Neutrophil (primary cell): ENCODE measurements around the gene RSAD1.

Source experiments
- H3K27ac ChIP-seq: fragments of 200-600 bp; sonication (generic); 2 replicates; pipeline ENCODE4 v1.5.1; 2016; ENCODE audit warnings: mild to moderate bottlenecking, moderate library complexity
- H3K27me3 ChIP-seq: fragments of 200-600 bp; sonication (generic); 2 replicates; pipeline ENCODE4 v1.6.0; 2016; ENCODE audit warnings: mild to moderate bottlenecking
- H3K36me3 ChIP-seq: fragments of 200-600 bp; sonication (generic); 2 replicates; pipeline ENCODE4 v1.5.1; 2017
- H3K4me1 ChIP-seq, 2 experiments: fragments of 200-600 bp in 1 of 2; sonication (generic) in 1 of 2; 1 replicate in 1 of 2; 2 replicates in 1 of 2; pipeline versions ENCODE4 v1.5.1 to v1.6.1; 2013 to 2016; ENCODE audit warnings: low read depth in 1 of 2, low read length in 1 of 2, mild to moderate bottlenecking in 1 of 2, moderate library complexity in 1 of 2; ENCODE audit not compliant: control insufficient read depth in 1 of 2, insufficient read depth in 1 of 2
- H3K4me3 ChIP-seq, 2 experiments: fragments of 200-600 bp in 1 of 2; sonication (generic) in 1 of 2; 1 replicate in 1 of 2; 2 replicates in 1 of 2; pipeline ENCODE4 v1.5.1; 2013 to 2016; ENCODE audit warnings: low read depth in 1 of 2, low read length in 1 of 2, mild to moderate bottlenecking in 1 of 2, moderate library complexity in 1 of 2
- H3K9me3 ChIP-seq: fragments of 200-600 bp; sonication (generic); 2 replicates; pipeline ENCODE4 v1.5.1; 2016
- CTCF ChIP-seq: fragments of 200-600 bp; sonication (generic); IDR thresholded peaks from 2 replicates; pipeline ENCODE4 v1.5.1; 2016; ENCODE audit warnings: antibody characterized with exemption

Gene RSAD1

GRCh38 chr17:50445730-50446325, 32.8 kb upstream of the RSAD1 start:
- Histone ChIP-seq H3K4me3 (no peak overlapping the region), H3K36me3 (no peaks in the 10 kb centered on the region), H3K27ac (no peak overlapping the region), H3K9me3 (no peaks in the 10 kb centered on the region), H3K27me3 (no peaks in the 10 kb centered on the region), H3K4me1 (no peaks in the 10 kb centered on the region)
- TF ChIP-seq CTCF = no peak

GRCh38 chr17:50447870-50448595, 30.6 kb upstream of the RSAD1 start:
- no peak for TF ChIP-seq CTCF
- H3K27me3 ChIP-seq = no peaks in the 10 kb centered on the region
- no peaks in the 10 kb centered on the region for H3K36me3 ChIP-seq
- peaks cover 8 to 9% of the 10 kb centered on the region in 2 experiments for H3K4me1 ChIP-seq
- no peak overlapping the region for H3K27ac ChIP-seq
- H3K9me3 ChIP-seq = no peaks in the 10 kb centered on the region
- H3K4me3 ChIP-seq = no peak overlapping the region

- H3K9me3 ChIP-seq = no peaks in the 10 kb centered on the region
- H3K27ac ChIP-seq = no peak overlapping the region
- no peak for TF ChIP-seq CTCF
- H3K36me3 ChIP-seq = no peaks in the 10 kb centered on the region
- H3K4me1 ChIP-seq = peaks cover 8 to 13% of the 10 kb centered on the region in 2 experiments
- H3K4me3 ChIP-seq = no peak overlapping the region
- no peaks in the 10 kb centered on the region for H3K27me3 ChIP-seq
Observed at GRCh38 chr17:50448643-50449042, 30.0 kb upstream of the RSAD1 start.

- Histone ChIP-seq H3K36me3 (no peaks in the 10 kb centered on the region), H3K9me3 (no peaks in the 10 kb centered on the region), H3K4me3 (no peak overlapping the region), H3K27me3 (no peaks in the 10 kb centered on the region), H3K27ac (no peak overlapping the region), H3K4me1 (peaks cover 8 to 13% of the 10 kb centered on the region in 2 experiments)
- no peak for TF ChIP-seq CTCF
Observed at GRCh38 chr17:50451943-50452629, 26.6 kb upstream of the RSAD1 start.

GRCh38 chr17:50452630-50453300, 25.9 kb upstream of the RSAD1 start:
- no peak overlapping the region for H3K4me3 ChIP-seq
- TF ChIP-seq CTCF = no peak

More at GRCh38 chr17:50452630-50453300, 25.9 kb upstream of the RSAD1 start:
- H3K27me3 ChIP-seq = no peaks in the 10 kb centered on the region
- H3K4me1 ChIP-seq = peaks cover 8 to 13% of the 10 kb centered on the region in 2 experiments
- no peaks in the 10 kb centered on the region for H3K9me3 ChIP-seq
- H3K27ac ChIP-seq = no peak overlapping the region
- no peaks in the 10 kb centered on the region for H3K36me3 ChIP-seq
